NOMO-1 treated with dmso at 0.1 percent for 144 hours (cell line): ENCODE measurements around the gene PLD1.

Experiments
- DNase-seq: peaks from one replicate; lab custom pipeline; 2025; ENCODE audit not compliant: unreplicated experiment; lab: John Stamatoyannopoulos, UW

The PLD1 gene

GRCh38 chr3:171801738-171802589 is 8.3 kb downstream of the PLD1 start:
- DNase-seq = no peak

GRCh38 chr3:171799501-171799900 is 10.8 kb downstream of the PLD1 start:
- no peak for DNase-seq

GRCh38 chr3:171797873-171798272 is 12.4 kb downstream of the PLD1 start:
- DNase-seq = no peak

GRCh38 chr3:171797265-171797679 is 13.0 kb downstream of the PLD1 start:
- no peak for DNase-seq

- no peak for DNase-seq
Observed at GRCh38 chr3:171796625-171797264, 13.5 kb downstream of the PLD1 start.

- no peak for DNase-seq
Observed at GRCh38 chr3:171792531-171792930, 17.8 kb downstream of the PLD1 start.

DNA sequence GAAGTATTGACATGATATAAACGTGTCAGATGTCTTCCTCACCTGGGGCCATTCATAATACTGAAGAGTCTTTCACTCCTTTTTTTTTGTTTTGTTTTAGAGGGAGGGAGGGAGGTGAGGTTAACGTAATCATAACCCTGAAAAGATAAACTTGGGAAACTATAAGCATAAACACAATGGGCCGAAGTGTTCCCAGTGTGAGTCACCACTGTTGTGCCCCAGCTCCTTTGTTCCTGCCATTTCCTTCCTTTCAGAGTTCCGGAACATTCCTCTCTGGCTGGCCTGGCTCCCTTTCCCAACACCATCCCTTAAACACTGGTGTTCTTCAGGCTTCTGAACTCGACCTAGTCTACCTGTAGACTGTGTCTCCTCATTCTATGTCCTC is 18.6 kb downstream of the PLD1 start:
- DNase-seq = no peak

DNA sequence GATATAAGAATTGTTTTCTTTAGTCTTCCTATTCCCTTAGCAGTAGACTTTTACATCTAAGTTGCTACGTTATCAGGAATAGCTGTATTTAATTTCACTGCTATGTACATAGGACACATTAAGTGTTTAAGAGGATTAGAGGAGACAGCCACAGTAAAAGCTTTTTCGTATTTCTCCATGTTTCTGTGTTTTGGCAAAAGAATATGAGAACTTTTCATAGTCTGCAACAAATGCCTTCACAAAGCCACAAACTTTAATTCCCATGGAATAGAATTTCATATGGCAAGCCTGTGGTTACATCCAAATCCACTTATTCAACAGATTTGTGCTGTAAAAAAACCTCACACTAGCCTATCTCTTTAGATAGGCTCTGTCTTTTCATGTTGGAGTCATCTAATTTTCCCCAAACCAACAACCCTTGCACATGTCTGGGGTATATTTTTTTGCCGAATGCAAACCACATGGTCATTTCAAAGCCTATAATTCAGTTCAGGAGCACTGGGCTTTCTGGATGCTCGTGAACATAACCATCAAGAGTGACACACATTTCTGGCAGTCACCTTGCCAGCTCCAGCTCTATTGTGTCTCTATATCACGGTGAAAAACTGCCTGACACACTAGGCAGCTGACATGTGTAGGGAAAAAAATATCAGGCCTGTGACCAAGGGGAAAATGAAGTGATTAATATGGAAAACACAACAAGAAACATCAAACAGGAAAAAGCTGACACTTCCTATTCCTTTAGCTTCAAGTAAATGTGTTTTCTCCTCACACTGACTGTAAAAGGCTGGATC is 19.2 kb downstream of the PLD1 start:
- no peak for DNase-seq

DNA sequence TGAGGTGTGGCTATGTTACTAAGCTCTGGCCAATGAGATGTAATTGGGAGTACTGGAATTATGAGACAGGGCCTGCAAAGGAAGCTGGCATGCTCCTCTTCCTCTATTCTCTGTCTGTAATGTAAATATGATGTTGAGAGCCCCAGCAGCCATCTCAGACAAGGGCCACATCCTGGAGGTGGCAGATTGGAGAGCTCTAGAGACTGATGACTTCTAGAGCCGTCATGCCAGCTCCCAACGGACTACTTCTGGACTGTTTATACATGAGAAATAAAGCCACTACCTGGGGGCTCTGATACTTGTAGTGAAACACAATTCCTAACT is 19.7 kb downstream of the PLD1 start:
- no peak for DNase-seq

DNA sequence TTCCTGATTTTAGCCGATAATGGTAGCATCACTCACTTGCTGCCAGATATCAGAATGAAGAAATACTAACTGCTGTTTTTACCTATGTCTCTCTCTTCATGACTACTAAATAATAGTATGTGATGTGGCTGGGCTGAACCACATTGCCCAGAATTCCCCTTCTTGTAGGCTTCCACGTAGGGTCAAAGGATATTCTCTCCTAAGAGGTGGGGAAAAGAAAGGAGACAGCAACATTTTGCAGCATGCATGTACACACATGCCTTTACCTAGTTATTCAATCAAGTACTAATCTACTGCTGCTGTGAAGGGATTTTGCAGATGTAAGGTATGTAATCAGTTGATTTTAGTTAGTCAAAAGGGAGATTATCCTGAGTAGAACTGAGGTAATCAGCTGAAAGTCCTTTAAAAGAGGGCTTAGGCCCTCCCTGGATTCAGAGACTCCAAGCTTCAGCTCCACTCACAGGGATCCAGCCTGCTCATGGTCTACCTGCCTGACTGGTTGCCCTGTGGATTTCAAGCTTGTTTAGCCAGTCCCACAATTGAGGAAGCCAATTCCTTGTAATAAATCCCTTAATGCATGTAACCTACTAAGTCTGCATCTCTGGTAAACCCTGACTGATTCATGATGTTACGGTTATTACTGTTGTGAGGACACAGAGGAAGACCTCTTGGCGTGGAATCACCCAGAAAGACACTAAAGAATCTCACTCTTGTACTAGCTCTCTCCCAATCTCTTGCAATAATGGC is 20.4 kb downstream of the PLD1 start:
- no peak for DNase-seq

- peak; percentile 55 for DNase-seq
Observed at GRCh38 chr3:171788546-171789351, 21.5 kb downstream of the PLD1 start.

- no peak for DNase-seq
Observed at GRCh38 chr3:171786997-171787396, 23.3 kb downstream of the PLD1 start.

DNA sequence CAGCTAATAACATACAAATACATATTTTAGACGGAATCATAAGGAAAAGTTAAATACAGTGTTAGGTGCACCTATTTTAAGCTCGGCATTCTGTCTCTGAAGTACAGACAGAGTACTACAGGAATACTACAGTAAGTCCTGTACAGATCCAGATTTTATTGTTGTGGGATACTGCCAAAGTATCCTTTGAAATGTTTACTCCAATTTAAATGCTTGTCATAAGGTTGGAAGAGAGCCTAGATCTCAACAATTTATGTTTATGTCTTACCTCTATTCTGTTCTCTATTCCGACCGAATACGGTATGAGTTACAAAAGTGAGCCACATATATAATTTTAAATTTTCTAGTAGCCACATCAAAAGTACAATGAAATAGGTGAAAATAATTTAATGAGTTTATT is 25.3 kb downstream of the PLD1 start:
- no peak for DNase-seq

DNA sequence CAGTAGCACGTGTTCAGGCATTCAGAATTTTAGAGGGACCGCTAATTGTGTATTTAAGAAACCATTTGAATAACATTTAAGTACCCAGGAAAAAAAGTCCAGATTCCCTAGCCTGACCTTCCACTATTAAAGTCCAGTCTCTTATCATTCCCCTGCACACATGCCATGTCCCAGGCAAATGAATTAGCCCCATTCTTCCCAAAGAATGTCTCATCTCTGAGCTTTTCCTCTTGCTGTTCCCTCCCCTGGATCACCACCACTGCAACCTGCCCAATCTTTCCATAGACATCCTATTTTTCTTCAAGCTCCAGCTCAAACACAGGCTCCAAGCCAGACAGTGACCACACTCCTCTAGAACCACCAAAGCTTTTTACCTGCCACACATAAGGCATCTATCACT is 25.9 kb downstream of the PLD1 start:
- DNase-seq = no peak

DNA sequence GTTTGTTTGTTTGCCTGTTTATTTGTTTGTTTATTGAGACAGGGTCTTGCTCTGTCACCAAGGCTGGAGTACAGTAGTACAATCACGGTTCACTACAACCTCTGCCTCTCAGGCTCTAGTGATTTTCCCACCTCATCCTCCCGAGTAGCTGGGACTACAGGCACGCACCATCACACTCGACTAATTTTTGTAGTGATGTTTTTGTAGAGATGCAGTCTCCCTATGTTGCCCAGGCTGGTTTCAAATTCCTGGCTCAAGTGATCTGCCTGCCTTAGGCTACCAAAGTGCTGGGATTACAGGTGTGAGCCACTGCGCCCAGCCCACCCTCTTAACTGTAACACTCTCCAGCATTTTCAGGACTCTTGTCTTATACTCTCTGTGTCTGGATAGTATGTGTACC is 26.7 kb downstream of the PLD1 start:
- DNase-seq = no peak

GRCh38 chr3:171783086-171783485 is 27.2 kb downstream of the PLD1 start:
- no peak for DNase-seq

GRCh38 chr3:171782617-171783016 is 27.7 kb downstream of the PLD1 start:
- DNase-seq = no peak

DNA sequence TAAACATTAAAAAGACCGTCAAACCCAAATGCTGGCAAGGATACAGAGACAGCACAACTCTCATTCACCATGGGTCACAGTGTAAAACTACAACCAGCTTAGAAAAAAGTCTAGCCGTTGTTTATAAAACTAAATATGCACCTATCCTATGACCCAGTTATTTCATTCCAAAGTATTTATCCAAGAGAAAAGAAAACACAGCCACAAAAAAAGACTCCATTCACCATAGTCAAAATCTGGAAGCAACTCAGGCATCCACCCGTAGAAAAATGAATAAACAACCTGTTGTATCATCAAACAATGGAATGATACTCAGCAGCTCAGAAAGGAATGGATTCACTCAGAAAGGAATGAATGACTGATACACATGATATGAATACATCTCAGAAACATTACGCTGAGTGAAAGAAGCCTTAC is 28.6 kb downstream of the PLD1 start:
- no peak for DNase-seq

DNA sequence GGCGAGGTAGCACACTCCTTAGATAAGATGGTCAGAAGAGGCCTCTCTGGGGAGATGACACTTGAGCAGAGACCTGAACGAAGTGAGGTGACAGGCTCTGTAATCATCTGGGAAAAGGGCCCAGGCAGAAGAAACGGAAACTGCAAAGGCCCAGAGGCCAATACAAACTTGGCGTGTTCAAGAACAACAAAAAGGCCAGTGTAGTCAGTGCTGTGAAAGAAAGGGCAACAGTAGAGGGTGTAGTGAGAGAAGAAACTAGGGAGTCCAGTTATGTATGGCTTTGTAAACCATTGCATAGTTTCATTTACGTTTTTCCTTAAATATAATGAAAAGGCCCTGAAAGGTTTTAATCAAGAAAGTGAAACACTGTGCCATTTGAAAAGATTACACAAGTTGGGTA is 31.8 kb downstream of the PLD1 start:
- no peak for DNase-seq

DNA sequence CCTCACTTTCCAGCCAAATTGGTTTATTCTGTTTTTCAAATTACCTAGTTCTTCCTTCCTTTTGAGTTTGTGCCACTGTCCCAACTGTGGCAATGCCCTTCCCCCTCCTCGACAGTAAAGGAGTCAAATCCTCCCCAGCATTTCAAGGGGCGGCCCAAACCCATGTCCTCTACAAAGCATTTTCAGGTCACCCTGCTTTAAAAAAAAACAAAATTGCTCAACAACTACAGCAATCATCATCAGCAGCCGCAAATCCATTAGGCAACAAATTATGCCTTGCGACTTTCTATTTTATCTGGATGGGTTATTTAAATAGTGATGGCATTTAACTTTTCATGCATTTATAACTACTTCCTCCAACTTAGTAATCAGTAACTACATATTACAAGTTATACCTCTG is 32.7 kb downstream of the PLD1 start:
- peak; percentile 40 for DNase-seq
